Measurements from ENCODE around the gene SPOCK3. TPM values are rescaled to one million over a fixed set of nuclear protein-coding genes. Genes with fewer than 3 reads are reported as not detected.
A peak's percentile ranks its signal among the peaks of the same experiment; 100 is the strongest.

SPOCK3 gene
- total RNA-seq, 4 donors from 2014 or later, result 1.3 to 47.5 (median 18.4) TPM

GRCh38 chr4:167023364-167023925 lies 210.8 kb downstream of the SPOCK3 start:
- Histone ChIP-seq H3K9me3 (no peaks in the 10 kb centered on the region), H3K4me1 (no peaks in the 10 kb centered on the region), H3K4me3 (no peak overlapping the region), H3K27ac (no peak overlapping the region), H3K36me3 (no peaks in the 10 kb centered on the region), H3K27me3 (no peaks in the 10 kb centered on the region)
- DNase-seq, result no peak
- intact Hi-C loops (cut with DNase I; ENCODE audit: low total_unique reads), result no loop called here
- no peak for TF ChIP-seq CTCF (IDR thresholded peaks at IDR 0.05)
- no peak for TF ChIP-seq POLR2A (IDR thresholded peaks at IDR 0.05)

- Histone ChIP-seq H3K27ac (no peak overlapping the region), H3K4me1 (no peaks in the 10 kb centered on the region), H3K9me3 (no peaks in the 10 kb centered on the region), H3K27me3 (no peaks in the 10 kb centered on the region), H3K36me3 (no peaks in the 10 kb centered on the region), H3K4me3 (no peak overlapping the region)
- peak; percentile 18 to 29 for DNase-seq
- no peak for TF ChIP-seq POLR2A (IDR thresholded peaks at IDR 0.05)
- peak; percentile 35 to 56 (median 46) for TF ChIP-seq CTCF (IDR thresholded peaks at IDR 0.05)
- intact Hi-C loops (cut with DNase I; ENCODE audit: low total_unique reads), result no loop called here
These were observed 212.6 kb downstream of the SPOCK3 start for GRCh38 chr4:167021545-167022155.

- intact Hi-C loops (cut with DNase I; ENCODE audit: low total_unique reads), result no loop called here
- no peak for DNase-seq
- no peaks in the 10 kb centered on the region for H3K36me3 ChIP-seq
- no peak overlapping the region for H3K27ac ChIP-seq
- H3K9me3 ChIP-seq, result no peaks in the 10 kb centered on the region
- no peaks in the 10 kb centered on the region for H3K27me3 ChIP-seq
- no peak overlapping the region for H3K4me3 ChIP-seq
- no peak for TF ChIP-seq CTCF (IDR thresholded peaks at IDR 0.05)
- no peak for TF ChIP-seq POLR2A (IDR thresholded peaks at IDR 0.05)
- H3K4me1 ChIP-seq, result no peaks in the 10 kb centered on the region
These were observed 213.9 kb downstream of the SPOCK3 start for GRCh38 chr4:167020410-167020809.

- no peak overlapping the region for H3K27ac ChIP-seq
- DNase-seq, result no peak
- no peak overlapping the region for H3K4me3 ChIP-seq
- no peaks in the 10 kb centered on the region for H3K4me1 ChIP-seq
- H3K9me3 ChIP-seq, result no peaks in the 10 kb centered on the region
- H3K27me3 ChIP-seq, result no peaks in the 10 kb centered on the region
- intact Hi-C loops (cut with DNase I; ENCODE audit: low total_unique reads), result no loop called here
- TF ChIP-seq CTCF (IDR thresholded peaks at IDR 0.05) (no peak), POLR2A (IDR thresholded peaks at IDR 0.05) (no peak)
- no peaks in the 10 kb centered on the region for H3K36me3 ChIP-seq
These were observed 219.3 kb downstream of the SPOCK3 start for GRCh38 chr4:167014944-167015343.

- no peak overlapping the region for H3K4me3 ChIP-seq
- H3K4me1 ChIP-seq, result no peaks in the 10 kb centered on the region
- DNase-seq, result no peak
- TF ChIP-seq CTCF (IDR thresholded peaks at IDR 0.05) (no peak), POLR2A (IDR thresholded peaks at IDR 0.05) (no peak)
- no peaks in the 10 kb centered on the region for H3K9me3 ChIP-seq
- no peak overlapping the region for H3K27ac ChIP-seq
- no peaks in the 10 kb centered on the region for H3K36me3 ChIP-seq
- no peaks in the 10 kb centered on the region for H3K27me3 ChIP-seq
- intact Hi-C loops (cut with DNase I; ENCODE audit: low total_unique reads), result no loop called here
These were observed 231.0 kb downstream of the SPOCK3 start for GRCh38 chr4:167003326-167003725.
